Esophagus squamous epithelium (tissue), 4 donors: ENCODE results near the gene RSPH1.

Source experiments
- POLR2A ChIP-seq, 4 donors: fragments of 450-650 bp; IDR thresholded peaks; one replicate each; pipeline ENCODE4 v1.6.1; 2017; ENCODE audit warnings: antibody characterized with exemption in 4 of 4, mild to moderate bottlenecking in 4 of 4, moderate library complexity in 3 of 4
- TF ChIP-seq, protein P1 (sequence below), 6 experiments: fragments of 450-650 bp in 4 of 6; fragments of 200-600 bp in 2 of 6; sonication (generic) in 2 of 6; IDR thresholded peaks; one replicate each; pipeline ENCODE4 v1.5.1; 2016 to 2019; ENCODE audit warnings: antibody characterized with exemption in 6 of 6, mild to moderate bottlenecking in 4 of 6, moderate library complexity in 4 of 6

DNA sequence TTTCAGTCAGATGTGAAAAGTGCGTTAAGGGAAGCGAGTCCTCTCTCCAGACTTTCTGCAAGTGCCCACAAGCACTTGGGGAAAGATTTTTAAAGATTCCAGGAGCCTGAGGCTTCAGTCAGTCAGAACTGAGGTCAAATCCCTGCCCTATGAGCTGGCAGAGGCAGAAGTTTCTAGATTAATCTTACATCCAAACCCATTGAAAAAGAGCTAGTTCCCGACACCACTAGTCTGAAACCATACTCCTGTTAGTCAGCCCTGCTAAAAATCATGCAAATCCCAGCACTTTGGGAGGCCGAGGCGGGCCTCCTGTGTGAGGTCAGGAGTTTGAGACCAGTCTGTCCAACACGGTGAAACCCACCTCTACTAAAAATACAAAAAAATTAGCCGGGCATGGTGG is 21.0 kb downstream of the RSPH1 start:
- TF ChIP-seq, protein P1, sequence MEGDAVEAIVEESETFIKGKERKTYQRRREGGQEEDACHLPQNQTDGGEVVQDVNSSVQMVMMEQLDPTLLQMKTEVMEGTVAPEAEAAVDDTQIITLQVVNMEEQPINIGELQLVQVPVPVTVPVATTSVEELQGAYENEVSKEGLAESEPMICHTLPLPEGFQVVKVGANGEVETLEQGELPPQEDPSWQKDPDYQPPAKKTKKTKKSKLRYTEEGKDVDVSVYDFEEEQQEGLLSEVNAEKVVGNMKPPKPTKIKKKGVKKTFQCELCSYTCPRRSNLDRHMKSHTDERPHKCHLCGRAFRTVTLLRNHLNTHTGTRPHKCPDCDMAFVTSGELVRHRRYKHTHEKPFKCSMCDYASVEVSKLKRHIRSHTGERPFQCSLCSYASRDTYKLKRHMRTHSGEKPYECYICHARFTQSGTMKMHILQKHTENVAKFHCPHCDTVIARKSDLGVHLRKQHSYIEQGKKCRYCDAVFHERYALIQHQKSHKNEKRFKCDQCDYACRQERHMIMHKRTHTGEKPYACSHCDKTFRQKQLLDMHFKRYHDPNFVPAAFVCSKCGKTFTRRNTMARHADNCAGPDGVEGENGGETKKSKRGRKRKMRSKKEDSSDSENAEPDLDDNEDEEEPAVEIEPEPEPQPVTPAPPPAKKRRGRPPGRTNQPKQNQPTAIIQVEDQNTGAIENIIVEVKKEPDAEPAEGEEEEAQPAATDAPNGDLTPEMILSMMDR (IDR thresholded peaks at IDR 0.05), result no peak
- no peak for TF ChIP-seq POLR2A (IDR thresholded peaks at IDR 0.05)
